ENCODE results near the gene CDKAL1.

CDKAL1 gene

GRCh38 chr6:21163838-21164180 is 629.6 kb downstream of the CDKAL1 start:
- TF ChIP-seq TAF1 (IDR thresholded peaks at IDR 0.05; ENCODE audit: borderline replicate concordance, insufficient read depth, low read length) (no peak), FOXP2 (optimal IDR thresholded peaks at IDR 0.05; ENCODE audit: borderline replicate concordance, extremely low read depth, extremely low read length, insufficient read depth) (no peak), POLR2AphosphoS5 (IDR thresholded peaks at IDR 0.05; ENCODE audit: low read depth, low read length) (no peak), SIN3A (IDR thresholded peaks at IDR 0.05; ENCODE audit: borderline replicate concordance, insufficient read depth, low read length) (no peak), REST (IDR thresholded peaks at IDR 0.05; ENCODE audit: insufficient read depth in 1 of 2, low read depth in 2 of 2, low read length in 2 of 2) (no peak)

- no peak for TF ChIP-seq POLR2AphosphoS5 (IDR thresholded peaks at IDR 0.05; ENCODE audit: low read depth, low read length)
- TF ChIP-seq TAF1 (IDR thresholded peaks at IDR 0.05; ENCODE audit: borderline replicate concordance, insufficient read depth, low read length): no peak
- TF ChIP-seq FOXP2 (optimal IDR thresholded peaks at IDR 0.05; ENCODE audit: borderline replicate concordance, extremely low read depth, extremely low read length, insufficient read depth): no peak
- TF ChIP-seq REST (IDR thresholded peaks at IDR 0.05; ENCODE audit: insufficient read depth in 1 of 2, low read depth in 2 of 2, low read length in 2 of 2): no peak
Measured at GRCh38 chr6:21164768-21165326, 630.6 kb downstream of the CDKAL1 start.

GRCh38 chr6:21166754-21167153 is 632.5 kb downstream of the CDKAL1 start:
- TF ChIP-seq POLR2AphosphoS5 (IDR thresholded peaks at IDR 0.05; ENCODE audit: low read depth, low read length) (no peak), REST (IDR thresholded peaks at IDR 0.05; ENCODE audit: insufficient read depth in 1 of 2, low read depth in 2 of 2, low read length in 2 of 2) (no peak), FOXP2 (optimal IDR thresholded peaks at IDR 0.05; ENCODE audit: borderline replicate concordance, extremely low read depth, extremely low read length, insufficient read depth) (no peak), SIN3A (IDR thresholded peaks at IDR 0.05; ENCODE audit: borderline replicate concordance, insufficient read depth, low read length) (no peak), TAF1 (IDR thresholded peaks at IDR 0.05; ENCODE audit: borderline replicate concordance, insufficient read depth, low read length) (no peak)

GRCh38 chr6:21167790-21168189 is 633.5 kb downstream of the CDKAL1 start:
- TF ChIP-seq TAF1 (IDR thresholded peaks at IDR 0.05; ENCODE audit: borderline replicate concordance, insufficient read depth, low read length): no peak
- no peak for TF ChIP-seq REST (IDR thresholded peaks at IDR 0.05; ENCODE audit: insufficient read depth in 1 of 2, low read depth in 2 of 2, low read length in 2 of 2)
- TF ChIP-seq SIN3A (IDR thresholded peaks at IDR 0.05; ENCODE audit: borderline replicate concordance, insufficient read depth, low read length): no peak
- TF ChIP-seq POLR2AphosphoS5 (IDR thresholded peaks at IDR 0.05; ENCODE audit: low read depth, low read length): no peak
- TF ChIP-seq FOXP2 (optimal IDR thresholded peaks at IDR 0.05; ENCODE audit: borderline replicate concordance, extremely low read depth, extremely low read length, insufficient read depth): no peak

GRCh38 chr6:21171801-21172200 is 637.5 kb downstream of the CDKAL1 start:
- TF ChIP-seq FOXP2 (optimal IDR thresholded peaks at IDR 0.05; ENCODE audit: borderline replicate concordance, extremely low read depth, extremely low read length, insufficient read depth): no peak
- TF ChIP-seq TAF1 (IDR thresholded peaks at IDR 0.05; ENCODE audit: borderline replicate concordance, insufficient read depth, low read length): no peak
- no peak for TF ChIP-seq SIN3A (IDR thresholded peaks at IDR 0.05; ENCODE audit: borderline replicate concordance, insufficient read depth, low read length)
- TF ChIP-seq POLR2AphosphoS5 (IDR thresholded peaks at IDR 0.05; ENCODE audit: low read depth, low read length): no peak
- TF ChIP-seq REST (IDR thresholded peaks at IDR 0.05; ENCODE audit: insufficient read depth in 1 of 2, low read depth in 2 of 2, low read length in 2 of 2): no peak
